Colonic mucosa (tissue), 4 donors: ENCODE measurements around the gene RAD18. TPM values are rescaled to one million over a fixed set of nuclear protein-coding genes. Genes with fewer than 3 reads are reported as not detected.

Source experiments
- DNase-seq: peaks from one replicate; pipeline ENCODE4 v3.0.0-alpha.2; 2020
- H3K27ac ChIP-seq: fragments of 200-600 bp; one replicate; pipeline ENCODE4 v1.8.0; 2021
- H3K27me3 ChIP-seq: fragments of 200-600 bp; one replicate; pipeline ENCODE4 v1.8.0; 2021
- H3K36me3 ChIP-seq: fragments of 200-600 bp; one replicate; pipeline ENCODE4 v1.8.0; 2021
- H3K4me1 ChIP-seq: fragments of 200-600 bp; one replicate; pipeline ENCODE4 v1.8.0; 2021; ENCODE audit warnings: mild to moderate bottlenecking
- H3K4me3 ChIP-seq: fragments of 200-600 bp; one replicate; pipeline ENCODE4 v1.8.0; 2021
- H3K9ac ChIP-seq, 2 donors: one replicate each; pipeline ENCODE4 v1.7.0; 2013; ENCODE audit warnings: control low read depth in 2 of 2, low read depth in 2 of 2, low read length in 2 of 2
- H3K9me3 ChIP-seq: fragments of 200-600 bp; one replicate; pipeline ENCODE4 v1.8.0; 2021
- CTCF ChIP-seq: fragments of 200-600 bp; IDR thresholded peaks from one replicate; pipeline ENCODE4 v1.8.0; 2022; ENCODE audit warnings: antibody characterized with exemption, mild to moderate bottlenecking
- intact Hi-C: fragments of 100-400 bp; cut with DNase I; formaldehyde crosslinking; loops from one replicate; pipeline ENCODE4 v1.14.1; 2022
- total RNA-seq, 2 donors: library from RNA; stranded (reverse); fragmentation: NEBNext Ultra II Directional in 1 of 2; extraction: Animal tissue kit (Norgen Biotek cat#: 25700) in 1 of 2; gene quantifications; one replicate each; pipeline ENCODE4 v1.2.1, GENCODE V29; 2021
- donor health status: healthy.
- donor health status: DM: no; HTN: no; CAD: no.
- donor health status: DM: no; HTN: no; CAD: no.

Gene RAD18
- total RNA-seq, 2 donors from 2014 or later = 12.2 to 25.9 TPM

GRCh38 chr3:8864402-8865350, 98.6 kb downstream of the RAD18 start:
- no peak for TF ChIP-seq CTCF
- H3K27ac ChIP-seq = no peak overlapping the region
- no peak overlapping the region for H3K4me3 ChIP-seq
- no peak overlapping the region for H3K9ac ChIP-seq
- H3K27me3 ChIP-seq = no peaks in the 10 kb centered on the region
- H3K36me3 ChIP-seq = no peaks in the 10 kb centered on the region
- H3K4me1 ChIP-seq = no peaks in the 10 kb centered on the region
- DNase-seq = no peak
- intact Hi-C loops = no loop called here
- H3K9me3 ChIP-seq = no peaks in the 10 kb centered on the region

- no peak overlapping the region for H3K27ac ChIP-seq
- H3K4me3 ChIP-seq = no peak overlapping the region
- no peaks in the 10 kb centered on the region for H3K4me1 ChIP-seq
- no peak for DNase-seq
- TF ChIP-seq CTCF = no peak
- H3K9ac ChIP-seq = no peak overlapping the region
- intact Hi-C loops = no loop called here
- H3K9me3 ChIP-seq = no peaks in the 10 kb centered on the region
- no peaks in the 10 kb centered on the region for H3K36me3 ChIP-seq
- H3K27me3 ChIP-seq = no peaks in the 10 kb centered on the region
These were observed 99.4 kb downstream of the RAD18 start for GRCh38 chr3:8863891-8864290.

- intact Hi-C loops = no loop called here
- H3K36me3 ChIP-seq = no peaks in the 10 kb centered on the region
- H3K4me3 ChIP-seq = no peak overlapping the region
- H3K9ac ChIP-seq = no peak overlapping the region
- H3K27me3 ChIP-seq = no peaks in the 10 kb centered on the region
- no peaks in the 10 kb centered on the region for H3K4me1 ChIP-seq
- H3K27ac ChIP-seq = no peak overlapping the region
- DNase-seq = no peak
- no peaks in the 10 kb centered on the region for H3K9me3 ChIP-seq
- no peak for TF ChIP-seq CTCF
These were observed 105.4 kb downstream of the RAD18 start for GRCh38 chr3:8857720-8858367.

GRCh38 chr3:8856721-8857120, 106.6 kb downstream of the RAD18 start:
- Histone ChIP-seq H3K27ac (no peak overlapping the region), H3K4me1 (no peaks in the 10 kb centered on the region), H3K9me3 (no peaks in the 10 kb centered on the region), H3K36me3 (no peaks in the 10 kb centered on the region), H3K9ac (no peak overlapping the region), H3K4me3 (no peak overlapping the region), H3K27me3 (no peaks in the 10 kb centered on the region)
- no peak for TF ChIP-seq CTCF
- no peak for DNase-seq
- intact Hi-C loops = no loop called here

- no peak for TF ChIP-seq CTCF
- no peak for DNase-seq
These were observed 107.2 kb downstream of the RAD18 start for GRCh38 chr3:8856071-8856470.

More at GRCh38 chr3:8856071-8856470, 107.2 kb downstream of the RAD18 start:
- H3K36me3 ChIP-seq = no peaks in the 10 kb centered on the region
- H3K4me3 ChIP-seq = no peak overlapping the region
- H3K4me1 ChIP-seq = no peaks in the 10 kb centered on the region
- H3K9me3 ChIP-seq = no peaks in the 10 kb centered on the region
- intact Hi-C loops = no loop called here
- no peaks in the 10 kb centered on the region for H3K27me3 ChIP-seq
- no peak overlapping the region for H3K27ac ChIP-seq
- H3K9ac ChIP-seq = no peak overlapping the region
